PC-3 (cell line): Measurements from ENCODE around the gene OPRL1. TPM values are rescaled to one million over a fixed set of nuclear protein-coding genes. Genes with fewer than 3 reads are reported as not detected.

Source experiments
- ATAC-seq: fragments of 200-7000 bp; cut with Tn5 transposase; 2 replicates; pipeline ENCODE4 v1.9.1; 2020; ENCODE audit warnings: mild to moderate bottlenecking, moderate library complexity
- BruUV-seq: library from RNA; stranded (reverse); fragments of 400-500 nt; replicated peaks from 2 replicates; lab custom pipeline; 2021; lab: Mats Ljungman, UMichigan
- CTCF ChIA-PET: fragments of 300-600 bp; sonication (Branson Sonifier 250); formaldehyde crosslinking; loops from one replicate; lab custom pipeline; 2022; ENCODE audit warnings: antibody characterized with exemption; lab: Charles Lee
- POLR2A ChIA-PET: fragments of 300-600 bp; sonication (Branson Sonifier 250); formaldehyde crosslinking; loops from one replicate; lab custom pipeline; 2022; ENCODE audit warnings: antibody characterized with exemption; ENCODE audit not compliant: unreplicated experiment; lab: Charles Lee
- DNase-seq: peaks from one replicate; pipeline ENCODE4 v3.0.0-alpha.2; 2015
- H2AFZ ChIP-seq: fragments of 300-600 bp; sonication (generic); 2 replicates; pipeline ENCODE4 v1.6.0; 2016; ENCODE audit warnings: antibody characterized with exemption, low read length
- H3F3A ChIP-seq: fragments of 300-600 bp; sonication (generic); one replicate; pipeline ENCODE4 v1.6.0; 2017; ENCODE audit warnings: antibody characterized with exemption, low read length, control low read depth, mild to moderate bottlenecking; ENCODE audit not compliant: unreplicated experiment
- H3K27ac ChIP-seq: fragments of 300-600 bp; sonication (generic); 2 replicates; pipeline ENCODE4 v1.5.1; 2016; ENCODE audit warnings: mild to moderate bottlenecking, low read length
- H3K27me3 ChIP-seq: fragments of 300-600 bp; sonication (generic); 2 replicates; pipeline ENCODE4 v1.6.1; 2016; ENCODE audit warnings: low read length, mixed read lengths
- H3K36me3 ChIP-seq: fragments of 300-600 bp; sonication (generic); 2 replicates; pipeline ENCODE4 v1.6.1; 2016; ENCODE audit warnings: low read depth, mixed run types, low read length, mixed read lengths
- H3K4me1 ChIP-seq: fragments of 300-600 bp; sonication (generic); 2 replicates; pipeline ENCODE4 v1.5.1; 2016; ENCODE audit warnings: low read length; ENCODE audit not compliant: insufficient read depth
- H3K4me2 ChIP-seq: fragments of 300-600 bp; sonication (generic); 2 replicates; pipeline ENCODE4 v1.6.0; 2016; ENCODE audit warnings: low read length
- H3K4me3 ChIP-seq: fragments of 300-600 bp; sonication (generic); 2 replicates; pipeline ENCODE4 v1.5.1; 2016; ENCODE audit warnings: mild to moderate bottlenecking, low read length, mixed read lengths
- H3K79me2 ChIP-seq: fragments of 300-600 bp; sonication (generic); 2 replicates; pipeline ENCODE4 v1.6.1; 2017; ENCODE audit warnings: low read length, mixed read lengths
- H3K9ac ChIP-seq: fragments of 300-600 bp; sonication (generic); 2 replicates; pipeline ENCODE4 v1.6.0; 2016; ENCODE audit warnings: mild to moderate bottlenecking, low read length
- H3K9me2 ChIP-seq: fragments of 300-600 bp; sonication (generic); replicated peaks from 2 replicates; pipeline ENCODE4 v1.6.1; 2016; ENCODE audit warnings: mixed run types, low read length, mixed read lengths
- H3K9me3 ChIP-seq: fragments of 300-600 bp; sonication (generic); 2 replicates; pipeline ENCODE4 v1.6.1; 2016; ENCODE audit warnings: low read length, mixed read lengths
- H4K20me1 ChIP-seq: fragments of 300-600 bp; sonication (generic); 2 replicates; pipeline ENCODE4 v1.6.1; 2016; ENCODE audit warnings: low read length, mixed read lengths
- CTCF ChIP-seq: fragments of 300-600 bp; sonication (generic); conservative IDR thresholded peaks from 2 replicates; pipeline ENCODE4 v1.5.1; 2017; ENCODE audit warnings: antibody characterized with exemption, low read depth, mild to moderate bottlenecking, low read length
- EZH2 ChIP-seq: fragments of 300-600 bp; sonication (generic); IDR thresholded peaks from one replicate; pipeline ENCODE4 v1.6.1; 2017; ENCODE audit warnings: antibody characterized with exemption, mild to moderate bottlenecking, low read length; ENCODE audit not compliant: unreplicated experiment
- EZH2phosphoT487 ChIP-seq: fragments of 300-600 bp; sonication (generic); IDR thresholded peaks from 2 replicates; pipeline ENCODE4 v1.6.1; 2018; ENCODE audit warnings: mild to moderate bottlenecking, antibody characterized with exemption, low read length, borderline replicate concordance
- intact Hi-C: fragments of 100-400 bp; cut with micrococcal nuclease; formaldehyde crosslinking; loops from 2 replicates; pipeline ENCODE4 v1.9.0; 2023
- total RNA-seq: library from RNA; depleted of rRNA; stranded (reverse); fragments of >200 nt; gene quantifications from 2 replicates; pipeline ENCODE4 v1.2.3, GENCODE V29; 2014

The OPRL1 gene
- total RNA-seq, 1 experiment from 2014 or later = 5.6 TPM

DNA sequence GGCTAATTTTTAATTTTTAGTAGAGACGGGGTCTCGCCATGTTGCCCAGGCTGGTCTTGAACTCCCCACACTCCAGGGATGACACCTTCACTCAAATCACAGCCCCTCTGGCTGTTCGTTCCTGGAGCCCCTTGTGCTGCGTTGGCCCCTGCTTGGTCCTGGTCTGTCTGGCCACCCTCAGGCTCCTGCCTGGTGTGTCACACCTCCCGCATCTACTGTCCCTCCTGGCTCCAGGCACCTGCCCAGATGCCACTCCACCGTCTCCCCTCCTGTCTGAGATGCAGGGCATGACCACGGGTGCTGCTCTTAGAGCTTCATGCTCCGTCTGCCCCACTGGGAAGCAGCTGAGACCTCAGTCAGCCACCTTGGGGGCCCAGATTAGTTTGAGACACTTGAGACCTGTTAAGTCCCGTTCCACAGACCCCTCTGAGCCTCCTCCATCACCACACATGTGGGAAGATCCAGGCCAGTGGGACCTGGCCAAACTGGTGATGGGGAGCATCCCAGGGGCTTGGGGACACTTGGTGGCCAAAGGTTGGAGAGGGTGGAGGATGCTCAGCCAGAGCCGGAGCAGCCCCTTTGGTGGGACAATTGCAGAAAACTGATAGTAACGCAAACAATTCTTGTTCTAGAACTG, 49.4 kb downstream of the OPRL1 start:
- Histone ChIP-seq H3F3A (no peaks in the 10 kb centered on the region), H3K79me2 (no peaks in the 10 kb centered on the region), H3K9me2 (no peaks in the 10 kb centered on the region), H3K4me1 (no peaks in the 10 kb centered on the region), H3K4me2 (no peak overlapping the region), H3K9me3 (no peaks in the 10 kb centered on the region), H3K4me3 (no peak overlapping the region), H3K9ac (no peak overlapping the region), H4K20me1 (no peaks in the 10 kb centered on the region), H3K36me3 (no peaks in the 10 kb centered on the region), H2AFZ (no peak overlapping the region), H3K27me3 (peaks cover 22% of the 10 kb centered on the region), H3K27ac (no peak overlapping the region)
- no peak for ATAC-seq
- intact Hi-C loops = no loop called here
- CTCF ChIA-PET = no interaction called here
- BruUV-seq = no TSS peak
- TF ChIP-seq CTCF (no peak), EZH2 (no peak), EZH2phosphoT487 (no peak)
- POLR2A ChIA-PET = no interaction called here
- no peak for DNase-seq

DNA sequence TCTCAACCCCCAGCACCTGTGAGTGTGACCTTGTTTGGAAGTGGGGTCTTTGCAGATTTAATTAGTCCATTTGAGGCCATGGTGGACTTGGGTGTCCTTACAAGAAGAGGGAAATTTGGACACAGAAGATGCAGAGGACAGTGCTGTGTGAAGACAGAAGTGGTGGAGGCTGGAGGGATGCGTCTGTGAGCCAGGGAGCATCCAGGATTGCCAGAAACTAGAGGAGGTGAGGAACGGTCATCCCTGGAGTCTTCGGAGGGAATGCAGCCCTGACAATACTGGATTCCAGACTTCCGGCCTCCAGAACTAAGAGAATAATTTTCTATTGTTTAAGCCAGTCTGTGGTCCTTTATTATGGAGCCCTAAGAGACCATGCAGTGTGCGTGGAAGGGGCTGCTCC, 50.4 kb downstream of the OPRL1 start:
- ATAC-seq = no peak
- intact Hi-C loops = no loop called here
- Histone ChIP-seq H3K9me3 (no peaks in the 10 kb centered on the region), H3K4me3 (no peak overlapping the region), H3K27me3 (peaks cover 19% of the 10 kb centered on the region), H3K27ac (no peak overlapping the region), H3K79me2 (no peaks in the 10 kb centered on the region), H3K9me2 (no peaks in the 10 kb centered on the region), H2AFZ (no peak overlapping the region), H3K4me2 (no peak overlapping the region), H4K20me1 (no peaks in the 10 kb centered on the region), H3K9ac (no peak overlapping the region), H3K36me3 (no peaks in the 10 kb centered on the region), H3K4me1 (no peaks in the 10 kb centered on the region), H3F3A (no peaks in the 10 kb centered on the region)
- TF ChIP-seq EZH2phosphoT487 = no peak
- TF ChIP-seq EZH2 = no peak
- TF ChIP-seq CTCF = no peak
- CTCF ChIA-PET = no interaction called here
- BruUV-seq = no TSS peak
- no peak for DNase-seq
- POLR2A ChIA-PET = no interaction called here

DNA sequence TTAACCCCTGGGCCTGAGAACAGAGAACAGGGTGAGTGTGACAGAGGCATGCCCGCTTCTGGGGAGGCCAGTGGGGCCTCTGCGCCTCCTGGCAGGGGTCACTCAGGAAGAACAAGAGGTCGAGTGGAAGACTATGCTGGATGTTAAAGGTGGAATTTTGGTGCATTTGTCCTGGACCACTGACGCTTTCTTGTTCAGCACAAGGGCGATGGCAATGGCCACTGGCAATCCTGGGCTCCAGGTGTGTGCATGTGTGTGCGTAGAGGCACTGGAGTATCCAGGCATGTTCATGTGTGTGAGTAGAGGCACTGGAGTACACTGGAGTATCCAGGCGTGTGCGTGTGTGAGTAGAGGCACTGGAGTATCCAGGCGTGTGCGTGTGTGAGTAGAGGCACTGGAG, 51.0 kb downstream of the OPRL1 start:
- CTCF ChIA-PET = interaction anchor here (1.0 kb wide), 1 partner anchor 47 kb away, joined by 6 read pairs; no protein-coding TSS in a partner anchor
- Histone ChIP-seq H3K9me2 (no peaks in the 10 kb centered on the region), H3K4me1 (no peaks in the 10 kb centered on the region), H3K36me3 (no peaks in the 10 kb centered on the region), H3K4me2 (no peak overlapping the region), H2AFZ (no peak overlapping the region), H3K27ac (no peak overlapping the region), H4K20me1 (no peaks in the 10 kb centered on the region), H3F3A (no peaks in the 10 kb centered on the region), H3K4me3 (no peak overlapping the region), H3K79me2 (no peaks in the 10 kb centered on the region), H3K9ac (no peak overlapping the region), H3K27me3 (peaks cover 19% of the 10 kb centered on the region), H3K9me3 (no peaks in the 10 kb centered on the region)
- TF ChIP-seq CTCF (no peak), EZH2 (no peak), EZH2phosphoT487 (no peak)
- no peak for ATAC-seq
- no peak for DNase-seq
- no TSS peak for BruUV-seq
- intact Hi-C loops = no loop called here
- POLR2A ChIA-PET = no interaction called here
